ENCODE data around the gene SLC22A5. TPM values are rescaled to one million over a fixed set of nuclear protein-coding genes. Genes with fewer than 3 reads are reported as not detected.
A peak's percentile ranks its signal among the peaks of the same experiment; 100 is the strongest.

Gene SLC22A5
- total RNA-seq: 100 to 1,000 TPM in 2 of 4 donors, 10 to 100 TPM in 2; 25.6 to 152 (median 110) TPM

DNA sequence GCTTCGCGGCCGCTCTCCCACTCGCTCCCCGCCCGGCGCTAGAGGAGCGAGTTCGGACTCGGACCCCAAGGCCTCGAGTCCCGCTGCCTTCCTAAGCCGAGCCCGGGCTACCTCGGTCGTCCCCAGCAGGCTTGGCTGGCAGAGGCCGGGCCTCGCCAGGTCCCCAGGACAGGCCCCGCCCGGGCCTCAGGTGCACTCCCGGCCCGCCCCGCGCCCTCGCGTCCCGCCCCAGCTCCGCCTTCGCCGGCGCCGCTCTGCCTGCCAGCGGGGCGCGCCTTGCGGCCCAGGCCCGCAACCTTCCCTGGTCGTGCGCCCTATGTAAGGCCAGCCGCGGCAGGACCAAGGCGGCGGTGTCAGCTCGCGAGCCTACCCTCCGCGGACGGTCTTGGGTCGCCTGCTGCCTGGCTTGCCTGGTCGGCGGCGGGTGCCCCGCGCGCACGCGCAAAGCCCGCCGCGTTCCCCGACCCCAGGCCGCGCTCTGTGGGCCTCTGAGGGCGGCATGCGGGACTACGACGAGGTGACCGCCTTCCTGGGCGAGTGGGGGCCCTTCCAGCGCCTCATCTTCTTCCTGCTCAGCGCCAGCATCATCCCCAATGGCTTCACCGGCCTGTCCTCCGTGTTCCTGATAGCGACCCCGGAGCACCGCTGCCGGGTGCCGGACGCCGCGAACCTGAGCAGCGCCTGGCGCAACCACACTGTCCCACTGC is at the start of gene SLC22A5:
TSS of gene SLC22A5 (plus strand) at position 237 of the 707 bp plus-strand sequence. CDS start at position 500, 263 bp downstream.
- peaks cover 0 to 24% (median 2%) of the 10 kb centered on the region in 4 donors for H3K4me1 ChIP-seq
- no peaks in the 10 kb centered on the region for H3K36me3 ChIP-seq
- H3K9me3 ChIP-seq: no peaks in the 10 kb centered on the region
- peak within 1 kb of the TSS; percentile 54 to 83 (median 74) for H3K4me3 ChIP-seq
- peak; percentile 67 to 94 (median 90) for DNase-seq
- H3K27me3 ChIP-seq: no peaks in the 10 kb centered on the region
- peak within 1 kb of the TSS; percentile 77 to 94 (median 88) for H3K27ac ChIP-seq
- TF ChIP-seq POLR2A (IDR thresholded peaks at IDR 0.05): peak; percentile 87 to 88
- TF ChIP-seq, protein P1, sequence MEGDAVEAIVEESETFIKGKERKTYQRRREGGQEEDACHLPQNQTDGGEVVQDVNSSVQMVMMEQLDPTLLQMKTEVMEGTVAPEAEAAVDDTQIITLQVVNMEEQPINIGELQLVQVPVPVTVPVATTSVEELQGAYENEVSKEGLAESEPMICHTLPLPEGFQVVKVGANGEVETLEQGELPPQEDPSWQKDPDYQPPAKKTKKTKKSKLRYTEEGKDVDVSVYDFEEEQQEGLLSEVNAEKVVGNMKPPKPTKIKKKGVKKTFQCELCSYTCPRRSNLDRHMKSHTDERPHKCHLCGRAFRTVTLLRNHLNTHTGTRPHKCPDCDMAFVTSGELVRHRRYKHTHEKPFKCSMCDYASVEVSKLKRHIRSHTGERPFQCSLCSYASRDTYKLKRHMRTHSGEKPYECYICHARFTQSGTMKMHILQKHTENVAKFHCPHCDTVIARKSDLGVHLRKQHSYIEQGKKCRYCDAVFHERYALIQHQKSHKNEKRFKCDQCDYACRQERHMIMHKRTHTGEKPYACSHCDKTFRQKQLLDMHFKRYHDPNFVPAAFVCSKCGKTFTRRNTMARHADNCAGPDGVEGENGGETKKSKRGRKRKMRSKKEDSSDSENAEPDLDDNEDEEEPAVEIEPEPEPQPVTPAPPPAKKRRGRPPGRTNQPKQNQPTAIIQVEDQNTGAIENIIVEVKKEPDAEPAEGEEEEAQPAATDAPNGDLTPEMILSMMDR (IDR thresholded peaks at IDR 0.05): peak in 1 of 6 experiments; percentile 17

DNA sequence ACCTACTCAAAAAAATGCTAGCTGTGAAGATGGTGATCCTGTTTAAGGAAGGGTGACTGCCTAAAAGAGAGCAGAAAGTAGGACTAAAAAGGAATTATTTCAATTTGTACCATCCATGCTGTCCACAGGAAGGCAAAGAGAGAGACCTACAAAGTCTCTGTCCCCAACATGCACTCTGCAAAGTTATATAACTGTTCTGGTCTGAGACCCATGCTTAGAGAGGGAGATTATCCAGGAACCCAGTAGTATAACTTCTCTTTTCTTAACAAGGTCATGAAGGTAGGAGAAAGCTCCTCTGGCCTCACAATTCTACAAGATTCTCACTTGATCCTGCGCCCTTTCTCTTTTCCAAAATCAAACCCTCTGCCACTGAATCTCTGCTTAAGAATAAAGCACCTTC is 49.5 kb upstream of the SLC22A5 start:
- DNase-seq: no peak
- Histone ChIP-seq H3K9me3 (no peaks in the 10 kb centered on the region), H3K27ac (no peak overlapping the region), H3K4me3 (no peak overlapping the region), H3K27me3 (no peaks in the 10 kb centered on the region), H3K36me3 (peaks cover 0 to 18% (median 0%) of the 10 kb centered on the region in 3 donors), H3K4me1 (peaks cover 0 to 7% (median 0%) of the 10 kb centered on the region in 4 donors)
- TF ChIP-seq, protein P1 (IDR thresholded peaks at IDR 0.05): no peak
- no peak for TF ChIP-seq POLR2A (IDR thresholded peaks at IDR 0.05)

DNA sequence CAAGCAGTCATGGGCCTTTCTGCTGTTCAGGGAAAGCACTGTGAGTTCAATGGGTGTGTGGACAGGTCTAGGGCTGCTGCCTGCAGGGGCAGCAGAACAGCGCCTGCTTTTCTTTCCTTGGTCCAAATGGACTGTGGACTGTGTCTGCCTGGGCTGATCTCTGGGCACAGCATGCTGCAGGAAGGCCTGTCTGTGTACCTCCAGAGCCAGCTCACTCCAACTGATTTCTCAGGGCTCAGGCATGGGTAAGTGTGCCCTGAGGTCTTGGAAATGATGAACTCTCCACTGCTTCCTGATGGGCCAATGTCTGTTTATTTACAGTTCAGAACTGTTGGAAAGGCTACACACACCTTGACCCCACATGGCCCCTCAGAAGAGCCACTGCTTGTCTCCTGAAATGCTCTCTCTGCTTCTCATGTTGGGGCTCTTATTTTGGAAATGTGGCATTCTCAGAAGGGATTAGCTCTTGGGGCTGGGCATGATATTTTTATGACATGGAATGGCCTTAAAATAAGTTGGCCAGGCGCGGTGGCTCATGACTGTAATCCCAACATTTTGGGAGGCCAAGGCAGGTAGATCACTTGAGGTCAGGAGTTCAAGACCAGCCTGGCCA is 48.3 kb upstream of the SLC22A5 start:
- Histone ChIP-seq H3K27ac (peak overlapping the region in 2 of 4 donors; percentile 5 to 51), H3K4me3 (no peak overlapping the region), H3K9me3 (no peaks in the 10 kb centered on the region), H3K27me3 (no peaks in the 10 kb centered on the region), H3K4me1 (peaks cover 0 to 7% (median 0%) of the 10 kb centered on the region in 4 donors), H3K36me3 (peaks cover 0 to 9% (median 0%) of the 10 kb centered on the region in 3 donors)
- no peak for TF ChIP-seq POLR2A (IDR thresholded peaks at IDR 0.05)
- TF ChIP-seq, protein P1 (IDR thresholded peaks at IDR 0.05): peak in 3 of 6 experiments; percentile 42 to 54 (median 53)
- DNase-seq: peak in 1 of 3 donors; percentile 65

DNA sequence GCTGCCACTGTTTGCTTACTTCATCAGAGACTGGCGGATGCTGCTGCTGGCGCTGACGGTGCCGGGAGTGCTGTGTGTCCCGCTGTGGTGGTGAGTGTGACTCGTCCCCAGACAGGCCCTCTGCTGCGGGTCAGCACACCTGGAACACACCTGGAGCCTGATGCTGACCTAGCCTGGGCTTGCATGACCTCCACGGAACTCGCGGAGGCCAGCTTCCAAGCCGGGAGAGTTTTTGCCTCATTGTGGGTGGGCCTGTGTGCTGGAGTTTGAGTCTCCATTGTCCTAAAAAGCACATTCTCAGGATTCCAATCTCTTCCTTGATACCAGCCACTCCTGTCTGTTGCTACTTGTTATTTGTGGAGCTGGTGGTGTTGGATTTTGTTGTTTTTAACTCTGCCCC is 47.2 kb upstream of the SLC22A5 start:
- no peaks in the 10 kb centered on the region for H3K27me3 ChIP-seq
- no peaks in the 10 kb centered on the region for H3K9me3 ChIP-seq
- H3K36me3 ChIP-seq: peaks cover 0 to 9% (median 0%) of the 10 kb centered on the region in 3 donors
- no peak overlapping the region for H3K27ac ChIP-seq
- H3K4me3 ChIP-seq: no peak overlapping the region
- H3K4me1 ChIP-seq: peaks cover 0 to 7% (median 0%) of the 10 kb centered on the region in 4 donors
- no peak for DNase-seq
- TF ChIP-seq POLR2A (IDR thresholded peaks at IDR 0.05): no peak
- TF ChIP-seq, protein P1 (IDR thresholded peaks at IDR 0.05): no peak

DNA sequence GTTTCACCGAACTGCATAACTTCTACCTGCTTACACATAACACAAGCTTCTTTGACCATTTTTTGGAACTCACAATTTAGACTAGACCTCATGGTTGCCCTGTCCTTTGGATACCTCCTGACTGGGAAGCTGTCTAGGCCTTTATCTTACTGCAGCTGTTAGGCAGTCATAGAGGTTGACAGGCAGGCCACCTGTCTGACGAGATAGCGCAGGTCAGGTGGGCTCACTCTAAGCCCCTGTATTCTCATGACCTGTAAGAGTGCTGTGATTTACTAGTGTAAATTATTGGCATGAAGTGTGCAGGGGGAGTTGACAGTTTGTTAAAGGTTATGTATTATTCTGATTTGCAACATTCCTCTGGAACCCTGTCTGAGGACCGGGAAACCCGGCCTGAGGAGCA is 46.3 kb upstream of the SLC22A5 start:
- Histone ChIP-seq H3K4me1 (peaks cover 0 to 7% (median 0%) of the 10 kb centered on the region in 4 donors), H3K4me3 (no peak overlapping the region), H3K9me3 (no peaks in the 10 kb centered on the region), H3K27me3 (no peaks in the 10 kb centered on the region), H3K27ac (no peak overlapping the region), H3K36me3 (peaks cover 0 to 15% (median 0%) of the 10 kb centered on the region in 3 donors)
- DNase-seq: no peak
- TF ChIP-seq, protein P1 (IDR thresholded peaks at IDR 0.05): no peak
- TF ChIP-seq POLR2A (IDR thresholded peaks at IDR 0.05): no peak

Measured in Peyer's patch (tissue), 4 donors.